CD4-positive, CD25-positive, alpha-beta regulatory T cell (primary cell): ENCODE results near the gene DIP2C. TPM values are rescaled to one million over a fixed set of nuclear protein-coding genes. Genes with fewer than 3 reads are reported as not detected.
A peak's percentile ranks its signal among the peaks of the same experiment; 100 is the strongest.

ENCODE experiments used
- ATAC-seq, 2 donors: fragments of 150-1000 bp; cut with Tn5 transposase; one replicate each; pipeline ENCODE4 v1.10.0; 2021; ENCODE audit warnings: low read depth in 2 of 2, moderate number of reproducible peaks in 2 of 2, moderate library complexity in 1 of 2
- DNase-seq, 3 donors: peaks; one replicate each; pipeline versions ENCODE4 v3.0.0 to v3.0.0-alpha.2; 2012 to 2022; ENCODE audit warnings: mixed read lengths in 1 of 3
- H3K27ac ChIP-seq: one replicate; pipeline ENCODE4 v1.7.0; 2013; ENCODE audit warnings: mild to moderate bottlenecking, low read length; ENCODE audit not compliant: insufficient read depth, poor library complexity, severe bottlenecking
- H3K27me3 ChIP-seq: one replicate; pipeline ENCODE4 v1.7.0; 2013; ENCODE audit warnings: low read length; ENCODE audit not compliant: control insufficient read depth, insufficient read depth
- H3K36me3 ChIP-seq: one replicate; pipeline ENCODE4 v1.7.0; 2013; ENCODE audit warnings: mild to moderate bottlenecking, low read length, moderate library complexity; ENCODE audit not compliant: control insufficient read depth, insufficient read depth
- H3K4me1 ChIP-seq: 2 replicates; pipeline ENCODE4 v1.7.0; 2013; ENCODE audit warnings: mild to moderate bottlenecking, low read length; ENCODE audit not compliant: insufficient read depth, control insufficient read depth, poor library complexity, severe bottlenecking
- H3K4me3 ChIP-seq: one replicate; pipeline ENCODE4 v1.7.0; 2013; ENCODE audit warnings: low read depth, mild to moderate bottlenecking, low read length, moderate library complexity
- H3K9me3 ChIP-seq, 2 experiments: 1 replicate in 1 of 2; 2 replicates in 1 of 2; pipeline ENCODE4 v1.7.0; 2013; ENCODE audit warnings: low read length in 2 of 2, mild to moderate bottlenecking in 1 of 2, moderate library complexity in 1 of 2; ENCODE audit not compliant: control insufficient read depth in 2 of 2
- H3K27ac Mint-ChIP-seq, 3 donors: one replicate each; pipeline ENCODE4 v1.8.0; 2020 to 2022; ENCODE audit warnings: mild to moderate bottlenecking in 3 of 3, mixed read lengths in 3 of 3, moderate library complexity in 2 of 3
- H3K27me3 Mint-ChIP-seq: one replicate; pipeline ENCODE4 v1.8.0; 2022; ENCODE audit warnings: mild to moderate bottlenecking, mixed read lengths
- H3K36me3 Mint-ChIP-seq: one replicate; pipeline ENCODE4 v1.8.0; 2020; ENCODE audit warnings: mixed read lengths
- H3K4me1 Mint-ChIP-seq, 4 donors: one replicate each; pipeline ENCODE4 v1.8.0; 2020 to 2022; ENCODE audit warnings: mixed read lengths in 4 of 4, mild to moderate bottlenecking in 1 of 4
- H3K4me3 Mint-ChIP-seq, 4 donors: one replicate each; pipeline ENCODE4 v1.8.0; 2020 to 2022; ENCODE audit warnings: mild to moderate bottlenecking in 4 of 4, mixed read lengths in 4 of 4, moderate library complexity in 3 of 4
- H3K9me3 Mint-ChIP-seq, 7 donors: one replicate each; pipeline ENCODE4 v1.8.0; 2020 to 2022; ENCODE audit warnings: mixed read lengths in 7 of 7, mild to moderate bottlenecking in 3 of 7, moderate library complexity in 2 of 7
- polyA plus RNA-seq, 4 donors: library from polyadenylated mRNA; unstranded; fragments of 300-500 nt; fragmentation: Illumina TruSeq; gene quantifications; one replicate each; pipeline ENCODE4 v1.2.3, GENCODE V29; 2021
- total RNA-seq: library from RNA; stranded (reverse); gene quantifications from one replicate; pipeline ENCODE4 v1.2.3, GENCODE V29; 2022

DIP2C gene
- total and polyA plus RNA-seq, 5 donors from 2014 or later, result 0.47 to 4.1 (median 0.54) TPM

- peaks cover 0 to 3% (median 0%) of the 10 kb centered on the region in 7 donors for H3K9me3 Mint-ChIP-seq
- H3K4me3 Mint-ChIP-seq, result no peak overlapping the region
These were observed 81.8 kb downstream of the DIP2C start for GRCh38 chr10:607545-608185.

DNA sequence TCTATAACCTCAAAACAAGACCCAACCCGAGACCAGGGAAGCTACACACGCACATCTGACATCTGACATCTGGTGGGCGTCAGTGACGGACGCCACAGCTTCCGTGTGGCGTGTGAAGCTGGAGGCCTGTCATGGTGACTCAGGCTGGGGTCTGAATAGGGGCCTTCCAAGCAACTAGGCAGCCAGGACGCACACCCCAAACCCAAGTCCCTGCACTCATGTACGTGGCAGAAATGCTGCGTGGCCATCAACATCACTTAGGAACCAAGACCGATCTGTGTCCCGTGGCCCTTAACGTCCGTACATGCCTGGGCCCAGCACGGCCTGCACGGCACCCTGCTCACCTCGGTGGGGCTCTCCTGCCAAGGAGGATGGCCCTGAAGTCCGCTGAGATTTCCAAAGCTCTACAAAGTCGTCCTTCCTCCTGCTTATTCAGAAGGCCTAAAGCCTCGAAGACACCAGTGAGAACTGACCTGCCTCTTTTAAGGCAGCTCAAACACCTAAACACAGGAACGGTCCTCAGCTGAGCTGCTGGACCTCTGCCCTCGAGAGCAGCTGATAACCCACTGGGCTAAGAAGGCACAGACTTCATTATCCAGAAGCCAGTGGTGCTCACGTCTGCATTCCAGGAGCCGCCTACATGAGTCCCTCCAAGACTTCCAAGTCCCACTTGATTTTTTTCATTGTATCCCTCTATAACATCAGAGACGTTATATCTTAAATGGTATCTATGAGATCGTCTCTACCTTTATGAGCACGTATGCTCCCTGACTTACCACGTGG is 82.5 kb downstream of the DIP2C start:
- Mint-ChIP-seq H3K9me3 (peaks cover 0 to 3% (median 0%) of the 10 kb centered on the region in 7 donors), H3K4me3 (no peak overlapping the region), H3K36me3 (no peaks in the 10 kb centered on the region), H3K4me1 (peaks cover 0 to 4% (median 0%) of the 10 kb centered on the region in 4 donors), H3K27me3 (no peaks in the 10 kb centered on the region), H3K27ac (peak overlapping the region in 1 of 3 donors; percentile 26)
- no peaks in the 10 kb centered on the region for H3K9me3 ChIP-seq
- no peaks in the 10 kb centered on the region for H3K27me3 ChIP-seq
- no peaks in the 10 kb centered on the region for H3K4me1 ChIP-seq
- H3K4me3 ChIP-seq, result no peak overlapping the region
- no peaks in the 10 kb centered on the region for H3K36me3 ChIP-seq
- DNase-seq, result no peak
- no peak overlapping the region for H3K27ac ChIP-seq
- no peak for ATAC-seq

More at GRCh38 chr10:607545-608185, 81.8 kb downstream of the DIP2C start:
- Mint-ChIP-seq H3K4me1 (peaks cover 0 to 4% (median 0%) of the 10 kb centered on the region in 4 donors), H3K27ac (no peak overlapping the region), H3K36me3 (no peaks in the 10 kb centered on the region), H3K27me3 (no peaks in the 10 kb centered on the region)
- H3K9me3 ChIP-seq, result no peaks in the 10 kb centered on the region
- no peaks in the 10 kb centered on the region for H3K4me1 ChIP-seq
- H3K4me3 ChIP-seq, result no peak overlapping the region
- ATAC-seq (no peak), DNase-seq (no peak)
- H3K36me3 ChIP-seq, result no peaks in the 10 kb centered on the region
- H3K27me3 ChIP-seq, result no peaks in the 10 kb centered on the region
- no peak overlapping the region for H3K27ac ChIP-seq

DNA sequence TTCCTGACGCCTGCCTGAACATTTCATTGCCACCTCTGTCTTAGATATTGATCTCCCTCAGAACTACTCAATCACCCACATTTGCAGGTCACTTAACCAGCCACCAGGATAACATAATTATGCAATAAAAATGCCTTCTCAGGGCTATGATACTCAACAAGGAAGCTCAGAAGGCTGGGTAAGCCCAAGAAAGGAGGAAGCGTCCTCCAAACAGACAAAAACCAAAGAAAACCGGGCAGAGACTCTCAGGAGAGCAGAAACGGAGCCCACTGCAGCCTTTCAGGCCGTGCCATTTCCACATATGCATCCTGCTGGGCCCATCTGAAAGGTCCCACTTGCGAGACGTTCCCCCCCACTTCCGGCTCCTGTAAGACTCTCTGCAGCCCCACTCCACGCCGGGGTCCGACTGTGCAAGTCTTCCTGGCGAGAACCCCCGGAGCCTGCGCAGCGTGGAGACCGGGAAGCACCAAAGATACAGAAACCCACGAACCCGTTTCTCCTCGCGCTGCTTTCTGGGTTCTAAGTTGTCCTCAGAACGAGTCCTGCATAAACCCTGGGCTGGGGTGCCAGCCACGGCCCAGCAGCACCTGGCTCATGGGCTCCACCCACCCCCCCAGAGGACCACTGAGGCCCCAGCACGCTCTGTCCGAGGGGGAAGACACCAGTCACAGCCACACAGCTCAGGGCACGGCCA is 83.7 kb downstream of the DIP2C start:
- Mint-ChIP-seq H3K4me1 (peaks cover 0 to 4% (median 0%) of the 10 kb centered on the region in 4 donors), H3K4me3 (no peak overlapping the region), H3K36me3 (no peaks in the 10 kb centered on the region), H3K9me3 (peaks cover 0 to 3% (median 0%) of the 10 kb centered on the region in 7 donors), H3K27me3 (no peaks in the 10 kb centered on the region), H3K27ac (peak overlapping the region in 1 of 3 donors; percentile 26)
- Histone ChIP-seq H3K36me3 (no peaks in the 10 kb centered on the region), H3K27me3 (no peaks in the 10 kb centered on the region), H3K4me3 (no peak overlapping the region), H3K4me1 (no peaks in the 10 kb centered on the region), H3K27ac (no peak overlapping the region), H3K9me3 (no peaks in the 10 kb centered on the region)
- DNase-seq (no peak), ATAC-seq (no peak)

DNA sequence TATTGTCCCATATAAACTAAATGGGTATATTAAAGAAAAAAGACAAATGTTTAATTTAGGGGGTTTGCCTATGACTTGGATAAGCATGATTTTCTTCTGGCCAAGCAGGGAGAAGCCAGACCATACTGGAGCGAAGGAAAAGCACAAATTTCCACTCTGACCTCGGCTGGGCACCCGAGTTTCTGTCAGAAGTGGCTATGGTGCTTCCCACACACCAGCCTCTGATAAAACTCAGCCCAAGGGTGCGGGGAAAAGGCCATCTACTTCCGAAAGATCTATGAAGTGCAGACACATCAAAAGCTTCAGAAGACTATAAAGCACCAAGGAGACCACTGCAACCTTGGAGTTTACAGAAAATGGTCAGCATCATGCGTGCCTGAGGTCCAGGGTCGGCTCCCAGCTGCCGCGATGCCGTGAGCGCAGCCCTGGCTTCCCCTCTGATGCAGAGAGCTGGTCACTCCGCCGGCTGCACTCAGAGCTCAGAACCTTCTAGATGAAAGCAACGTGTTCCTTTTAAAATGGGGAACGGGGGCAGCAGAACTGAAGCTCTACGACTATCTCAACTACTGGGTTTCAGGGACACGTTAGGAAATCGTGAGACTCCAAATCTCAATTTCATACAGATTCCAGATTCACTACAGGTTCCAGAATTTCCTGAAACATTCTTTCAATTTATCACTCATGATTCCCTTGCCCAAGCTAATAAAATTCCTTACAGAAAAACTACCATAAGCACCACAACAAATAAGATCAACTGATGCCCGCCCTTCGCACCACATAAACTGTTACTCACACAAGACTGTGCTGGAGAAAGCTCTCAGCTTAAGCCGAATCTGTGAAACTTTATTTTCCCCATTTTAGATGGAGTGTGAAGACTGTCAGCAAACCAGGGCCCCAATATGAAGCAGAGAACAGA is 84.5 kb downstream of the DIP2C start:
- no peaks in the 10 kb centered on the region for H3K36me3 ChIP-seq
- H3K4me3 ChIP-seq, result no peak overlapping the region
- H3K4me3 Mint-ChIP-seq, result no peak overlapping the region
- no peaks in the 10 kb centered on the region for H3K27me3 Mint-ChIP-seq
- H3K4me1 Mint-ChIP-seq, result peaks cover 0 to 4% (median 0%) of the 10 kb centered on the region in 4 donors
- no peaks in the 10 kb centered on the region for H3K36me3 Mint-ChIP-seq
- H3K27ac Mint-ChIP-seq, result peak overlapping the region in 1 of 3 donors; percentile 38
- DNase-seq (no peak), ATAC-seq (no peak)
- H3K4me1 ChIP-seq, result no peaks in the 10 kb centered on the region
- H3K27ac ChIP-seq, result no peak overlapping the region
- no peaks in the 10 kb centered on the region for H3K27me3 ChIP-seq
- no peaks in the 10 kb centered on the region for H3K9me3 ChIP-seq
- H3K9me3 Mint-ChIP-seq, result peaks cover 0 to under 1% (median 0%) of the 10 kb centered on the region in 7 donors

DNA sequence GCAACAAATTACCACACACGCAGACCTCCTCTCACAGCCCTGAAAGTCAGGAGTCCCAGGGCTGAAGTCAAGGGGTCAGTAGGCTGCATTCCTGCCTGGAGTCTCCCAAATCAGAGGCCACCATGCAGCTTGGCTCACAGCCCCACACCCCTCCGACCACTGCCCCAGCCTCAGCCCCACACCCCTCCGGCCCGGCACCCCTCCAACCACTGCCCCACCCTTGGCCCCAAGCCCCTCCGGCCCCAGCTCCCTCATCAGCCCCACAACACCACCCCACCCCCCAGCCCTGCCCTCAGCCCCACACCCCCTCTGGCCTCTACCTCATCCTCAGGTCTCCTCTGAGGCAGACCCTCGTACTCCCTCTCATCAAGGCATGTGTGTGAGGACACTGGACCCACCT is 85.7 kb downstream of the DIP2C start:
- DNase-seq (no peak), ATAC-seq (no peak)
- Mint-ChIP-seq H3K9me3 (no peaks in the 10 kb centered on the region), H3K4me1 (peaks cover 0 to 2% (median 0%) of the 10 kb centered on the region in 4 donors), H3K4me3 (no peak overlapping the region), H3K36me3 (no peaks in the 10 kb centered on the region), H3K27ac (no peak overlapping the region), H3K27me3 (no peaks in the 10 kb centered on the region)
- no peak overlapping the region for H3K4me3 ChIP-seq
- no peaks in the 10 kb centered on the region for H3K4me1 ChIP-seq
- H3K36me3 ChIP-seq, result no peaks in the 10 kb centered on the region
- H3K27me3 ChIP-seq, result no peaks in the 10 kb centered on the region
- H3K27ac ChIP-seq, result no peak overlapping the region
- no peaks in the 10 kb centered on the region for H3K9me3 ChIP-seq

GRCh38 chr10:602391-603005 is 87.0 kb downstream of the DIP2C start:
- no peaks in the 10 kb centered on the region for H3K9me3 ChIP-seq
- H3K4me1 ChIP-seq, result no peaks in the 10 kb centered on the region
- H3K9me3 Mint-ChIP-seq, result no peaks in the 10 kb centered on the region
- H3K27ac ChIP-seq, result no peak overlapping the region
- no peaks in the 10 kb centered on the region for H3K36me3 ChIP-seq
- H3K36me3 Mint-ChIP-seq, result no peaks in the 10 kb centered on the region
- H3K27me3 Mint-ChIP-seq, result no peaks in the 10 kb centered on the region
- H3K4me1 Mint-ChIP-seq, result no peaks in the 10 kb centered on the region
- DNase-seq, result no peak
- no peaks in the 10 kb centered on the region for H3K27me3 ChIP-seq
- ATAC-seq, result no peak
- no peak overlapping the region for H3K27ac Mint-ChIP-seq
- no peak overlapping the region for H3K4me3 ChIP-seq
- no peak overlapping the region for H3K4me3 Mint-ChIP-seq

- no peak for DNase-seq
- no peak for ATAC-seq
- H3K4me3 ChIP-seq, result no peak overlapping the region
- Mint-ChIP-seq H3K4me1 (no peaks in the 10 kb centered on the region), H3K27me3 (no peaks in the 10 kb centered on the region), H3K36me3 (no peaks in the 10 kb centered on the region), H3K4me3 (no peak overlapping the region), H3K9me3 (no peaks in the 10 kb centered on the region), H3K27ac (no peak overlapping the region)
- no peaks in the 10 kb centered on the region for H3K36me3 ChIP-seq
- H3K27ac ChIP-seq, result no peak overlapping the region
- H3K9me3 ChIP-seq, result no peaks in the 10 kb centered on the region
- H3K4me1 ChIP-seq, result no peaks in the 10 kb centered on the region
- H3K27me3 ChIP-seq, result no peaks in the 10 kb centered on the region
These were observed 87.9 kb downstream of the DIP2C start for GRCh38 chr10:601660-601963.
